ENCODE measurements around the gene PRCD.

Gene PRCD

DNA sequence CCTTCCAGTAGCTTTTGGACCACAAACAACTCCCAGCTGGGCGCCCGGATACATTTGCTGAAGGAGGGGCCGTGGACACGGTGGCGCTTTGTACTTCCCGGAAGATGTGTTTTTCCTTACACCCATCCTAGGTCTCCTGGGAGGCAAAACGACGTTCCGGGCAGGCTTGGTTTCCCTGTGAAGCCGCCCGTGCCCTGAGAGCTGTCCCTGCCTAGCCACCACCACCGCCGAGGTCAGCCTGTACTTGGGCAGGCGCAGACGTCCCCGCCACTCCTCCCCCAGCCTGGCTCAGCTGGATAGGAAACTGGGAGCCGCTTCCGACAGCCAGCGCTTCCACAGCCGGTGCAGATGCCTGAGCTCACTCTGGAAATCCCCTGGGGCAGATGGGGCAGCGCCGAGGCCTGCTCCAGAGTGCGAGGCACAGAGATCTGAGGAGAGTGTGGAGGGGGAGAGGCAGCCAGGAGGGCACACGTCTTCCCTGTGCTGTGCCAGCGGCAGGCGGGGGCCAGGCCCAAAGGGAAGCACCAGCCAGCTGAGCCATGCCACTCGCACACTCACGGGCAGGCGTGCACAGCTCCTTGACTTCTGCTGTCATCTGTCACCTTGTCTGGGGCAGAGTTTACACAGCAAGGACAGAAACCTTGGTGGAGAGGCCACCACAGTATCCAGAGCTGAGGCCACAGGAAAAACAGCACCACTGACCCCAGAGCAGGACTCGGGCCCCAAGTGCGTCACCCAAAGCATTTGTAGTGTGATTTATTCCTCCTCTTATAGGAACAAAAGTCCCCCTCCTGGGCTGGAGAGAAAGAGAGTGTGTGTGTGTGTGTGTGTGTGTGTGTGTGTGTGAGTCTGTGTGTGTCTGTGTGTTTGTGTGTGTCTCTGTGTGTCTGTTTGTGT is 41.6 kb upstream of the PRCD start:
- Histone ChIP-seq H3K27ac (ENCODE audit: insufficient read depth, low read length, poor library complexity, severe bottlenecking) (no peak overlapping the region), H3K4me1 (ENCODE audit: control insufficient read depth, insufficient read depth, low read length, poor library complexity, severe bottlenecking) (peaks cover 39% of the 10 kb centered on the region)

DNA sequence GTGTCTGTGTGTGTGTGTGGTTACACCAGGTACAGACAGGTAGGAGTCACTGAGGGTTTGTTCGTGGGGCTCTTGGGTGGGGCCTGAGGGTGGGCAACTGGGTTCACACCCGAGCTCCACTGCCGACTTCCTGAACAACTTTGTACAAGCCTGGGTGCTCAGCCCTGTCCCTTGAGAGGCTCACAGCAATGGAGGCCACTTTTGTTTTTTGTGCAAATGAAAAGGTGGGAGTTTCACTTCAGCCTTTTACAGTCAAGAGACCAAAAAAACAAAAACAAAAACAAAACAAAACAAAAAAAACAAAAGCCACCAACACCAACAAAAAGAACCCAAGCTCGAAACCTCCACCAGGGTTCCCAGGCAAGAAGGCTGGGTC is 41.0 kb upstream of the PRCD start:
- Histone ChIP-seq H3K27me3 (replicated peaks; ENCODE audit: control insufficient read depth, insufficient read depth, low read length, poor library complexity, severe bottlenecking) (no peaks in the 10 kb centered on the region), H3K36me3 (ENCODE audit: control insufficient read depth, insufficient read depth, low read length) (no peaks in the 10 kb centered on the region), H3K4me1 (ENCODE audit: control insufficient read depth, insufficient read depth, low read length, poor library complexity, severe bottlenecking) (peaks cover 32% of the 10 kb centered on the region), H3K4me3 (ENCODE audit: insufficient read depth, low read depth, low read length, poor library complexity, severe bottlenecking) (no peak overlapping the region), H3K9me3 (ENCODE audit: control insufficient read depth, low read length) (no peaks in the 10 kb centered on the region), H3K27ac (ENCODE audit: insufficient read depth, low read length, poor library complexity, severe bottlenecking) (no peak overlapping the region)
- DNase-seq = no peak

More for the DNA sequence above, 41.6 kb upstream of the PRCD start:
- Histone ChIP-seq H3K27me3 (replicated peaks; ENCODE audit: control insufficient read depth, insufficient read depth, low read length, poor library complexity, severe bottlenecking) (no peaks in the 10 kb centered on the region), H3K36me3 (ENCODE audit: control insufficient read depth, insufficient read depth, low read length) (no peaks in the 10 kb centered on the region), H3K9me3 (ENCODE audit: control insufficient read depth, low read length) (no peaks in the 10 kb centered on the region), H3K4me3 (ENCODE audit: insufficient read depth, low read depth, low read length, poor library complexity, severe bottlenecking) (no peak overlapping the region)
- DNase-seq = no peak

DNA sequence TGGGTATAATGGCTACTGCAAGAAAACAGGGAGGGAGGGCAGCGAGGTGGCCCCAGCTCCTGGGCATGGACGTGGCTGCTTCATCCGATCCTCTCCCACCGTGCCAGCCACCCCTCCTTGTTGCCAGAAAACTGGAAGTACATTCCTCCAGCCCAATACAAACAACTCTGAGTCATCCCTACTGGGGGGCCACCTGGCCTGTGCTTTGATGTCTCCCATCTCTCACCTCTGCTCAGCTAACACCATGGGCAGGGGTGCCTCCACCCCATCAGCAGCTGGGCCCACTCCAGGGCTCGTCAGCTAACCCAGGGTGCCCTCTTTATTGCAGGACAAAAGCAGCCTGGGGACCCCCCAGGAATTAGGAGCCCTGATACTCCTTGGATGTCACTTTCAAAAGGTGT is 40.6 kb upstream of the PRCD start:
- no peaks in the 10 kb centered on the region for H3K27me3 ChIP-seq (replicated peaks; ENCODE audit: control insufficient read depth, insufficient read depth, low read length, poor library complexity, severe bottlenecking)
- H3K4me3 ChIP-seq (ENCODE audit: insufficient read depth, low read depth, low read length, poor library complexity, severe bottlenecking) = no peak overlapping the region
- no peaks in the 10 kb centered on the region for H3K9me3 ChIP-seq (ENCODE audit: control insufficient read depth, low read length)
- H3K4me1 ChIP-seq (ENCODE audit: control insufficient read depth, insufficient read depth, low read length, poor library complexity, severe bottlenecking) = peaks cover 28% of the 10 kb centered on the region
- H3K27ac ChIP-seq (ENCODE audit: insufficient read depth, low read length, poor library complexity, severe bottlenecking) = no peak overlapping the region
- DNase-seq = no peak
- no peaks in the 10 kb centered on the region for H3K36me3 ChIP-seq (ENCODE audit: control insufficient read depth, insufficient read depth, low read length)

DNA sequence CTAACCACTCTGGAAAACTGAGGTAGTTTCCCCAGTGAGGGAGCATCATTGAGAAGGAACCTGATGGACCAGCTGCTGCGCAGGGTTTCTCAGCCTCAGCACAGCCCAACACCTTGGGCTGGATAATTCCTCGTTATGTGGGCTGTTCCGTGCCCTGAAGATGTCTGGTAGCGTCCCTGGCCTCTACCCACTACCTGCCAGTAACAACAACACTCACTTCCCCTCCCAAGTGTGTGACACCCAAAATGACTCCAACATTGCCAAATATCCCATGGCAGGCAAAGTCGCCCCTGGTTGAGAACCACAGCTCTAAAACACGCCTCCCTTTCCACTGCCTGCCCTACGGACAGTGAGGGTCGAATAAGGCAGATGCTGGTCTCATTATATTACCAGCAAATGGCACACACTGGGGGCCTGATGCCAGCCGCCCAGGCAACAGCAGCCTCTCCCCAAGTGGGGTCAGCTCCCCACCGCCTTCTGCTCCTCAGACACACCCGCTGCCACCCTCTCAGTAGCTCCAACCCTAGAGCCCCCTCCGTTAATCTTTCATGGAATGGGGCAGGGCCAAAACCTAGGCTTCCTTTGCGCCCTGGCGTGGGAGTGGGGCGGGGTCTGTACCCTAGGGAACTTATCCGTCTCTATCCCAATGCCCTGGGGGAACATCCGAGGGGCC is 39.6 kb upstream of the PRCD start:
- DNase-seq = no peak
- Histone ChIP-seq H3K27ac (ENCODE audit: insufficient read depth, low read length, poor library complexity, severe bottlenecking) (peak overlapping the region; percentile 66), H3K36me3 (ENCODE audit: control insufficient read depth, insufficient read depth, low read length) (no peaks in the 10 kb centered on the region), H3K4me1 (ENCODE audit: control insufficient read depth, insufficient read depth, low read length, poor library complexity, severe bottlenecking) (peaks cover 26% of the 10 kb centered on the region), H3K4me3 (ENCODE audit: insufficient read depth, low read depth, low read length, poor library complexity, severe bottlenecking) (peak overlapping the region; percentile 69), H3K9me3 (ENCODE audit: control insufficient read depth, low read length) (no peaks in the 10 kb centered on the region), H3K27me3 (replicated peaks; ENCODE audit: control insufficient read depth, insufficient read depth, low read length, poor library complexity, severe bottlenecking) (no peaks in the 10 kb centered on the region)

DNA sequence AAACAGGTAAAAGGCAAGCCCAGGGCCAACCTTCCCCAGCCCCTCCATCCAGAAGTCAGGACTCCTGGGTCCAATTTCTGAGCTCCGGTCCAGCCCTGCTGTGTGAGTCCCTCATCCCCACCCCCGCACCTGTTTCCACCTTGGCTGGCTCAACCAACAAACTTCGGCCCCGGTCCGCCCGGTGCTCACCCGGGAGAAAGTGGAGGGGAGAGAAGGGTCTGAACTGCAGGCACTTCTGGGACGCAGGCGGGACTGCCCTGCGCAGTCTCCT is 39.2 kb upstream of the PRCD start:
- H3K4me1 ChIP-seq (ENCODE audit: control insufficient read depth, insufficient read depth, low read length, poor library complexity, severe bottlenecking) = peaks cover 26% of the 10 kb centered on the region
- H3K4me3 ChIP-seq (ENCODE audit: insufficient read depth, low read depth, low read length, poor library complexity, severe bottlenecking) = peak overlapping the region; percentile 69
- peak overlapping the region; percentile 66 for H3K27ac ChIP-seq (ENCODE audit: insufficient read depth, low read length, poor library complexity, severe bottlenecking)

DNA sequence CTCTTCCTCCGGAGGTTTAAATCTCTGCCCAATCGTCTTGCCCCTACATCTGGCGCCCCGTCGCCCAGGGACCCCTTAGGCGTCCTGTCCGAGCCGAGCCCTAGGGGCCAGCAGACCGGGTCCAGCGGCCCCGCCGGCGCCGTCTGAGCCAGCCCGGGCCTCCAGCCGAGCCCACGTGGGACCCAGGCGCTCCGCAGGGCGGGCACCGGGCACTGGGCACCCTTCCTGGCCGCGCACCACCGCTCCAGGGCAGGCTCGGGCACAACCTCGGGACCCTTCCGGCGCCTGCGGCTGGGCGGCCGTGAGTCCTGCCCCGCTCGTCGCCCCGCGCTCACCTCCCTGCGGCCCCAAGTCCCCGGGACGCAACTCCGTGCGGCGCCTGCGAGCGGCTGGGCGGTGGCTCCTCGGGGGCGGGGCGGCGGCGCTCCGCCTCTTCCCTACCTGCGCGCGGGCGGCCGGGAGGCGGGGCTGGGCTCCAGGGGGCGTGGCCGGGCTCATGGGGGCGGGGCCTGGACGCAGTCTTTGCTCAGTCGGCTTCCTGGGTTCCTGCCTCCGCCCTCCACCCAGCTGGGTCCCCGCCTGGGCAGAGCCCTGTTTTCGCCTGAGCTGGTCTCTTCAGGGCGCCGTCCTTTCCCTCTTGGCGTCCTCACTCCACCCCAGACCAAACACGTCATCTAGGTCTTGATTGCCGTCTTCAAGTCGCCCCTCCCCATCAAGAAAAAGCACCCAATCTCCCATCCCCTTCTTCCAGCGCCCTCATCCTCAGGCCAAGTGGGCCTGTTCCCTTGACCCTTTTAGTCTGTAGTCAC is 38.6 kb upstream of the PRCD start, which contains the start of gene RHBDF2:
Gene RHBDF2 (minus strand): TSS at position 406 of the 809 bp plus-strand sequence. CDS start 19,899 bp downstream, outside the sequence.
- Histone ChIP-seq H3K4me1 (ENCODE audit: control insufficient read depth, insufficient read depth, low read length, poor library complexity, severe bottlenecking) (peaks cover 26% of the 10 kb centered on the region), H3K9me3 (ENCODE audit: control insufficient read depth, low read length) (no peaks in the 10 kb centered on the region), H3K4me3 (ENCODE audit: insufficient read depth, low read depth, low read length, poor library complexity, severe bottlenecking) (peak within 1 kb of the TSS; percentile 69), H3K27ac (ENCODE audit: insufficient read depth, low read length, poor library complexity, severe bottlenecking) (peak within 1 kb of the TSS; percentile 66), H3K27me3 (replicated peaks; ENCODE audit: control insufficient read depth, insufficient read depth, low read length, poor library complexity, severe bottlenecking) (no peaks in the 10 kb centered on the region), H3K36me3 (ENCODE audit: control insufficient read depth, insufficient read depth, low read length) (no peaks in the 10 kb centered on the region)
- peak; percentile 90 to 95 (median 92) for DNase-seq

More for the DNA sequence above, 39.2 kb upstream of the PRCD start:
- no peaks in the 10 kb centered on the region for H3K36me3 ChIP-seq (ENCODE audit: control insufficient read depth, insufficient read depth, low read length)
- no peaks in the 10 kb centered on the region for H3K9me3 ChIP-seq (ENCODE audit: control insufficient read depth, low read length)
- H3K27me3 ChIP-seq (replicated peaks; ENCODE audit: control insufficient read depth, insufficient read depth, low read length, poor library complexity, severe bottlenecking) = no peaks in the 10 kb centered on the region
- no peak for DNase-seq

DNA sequence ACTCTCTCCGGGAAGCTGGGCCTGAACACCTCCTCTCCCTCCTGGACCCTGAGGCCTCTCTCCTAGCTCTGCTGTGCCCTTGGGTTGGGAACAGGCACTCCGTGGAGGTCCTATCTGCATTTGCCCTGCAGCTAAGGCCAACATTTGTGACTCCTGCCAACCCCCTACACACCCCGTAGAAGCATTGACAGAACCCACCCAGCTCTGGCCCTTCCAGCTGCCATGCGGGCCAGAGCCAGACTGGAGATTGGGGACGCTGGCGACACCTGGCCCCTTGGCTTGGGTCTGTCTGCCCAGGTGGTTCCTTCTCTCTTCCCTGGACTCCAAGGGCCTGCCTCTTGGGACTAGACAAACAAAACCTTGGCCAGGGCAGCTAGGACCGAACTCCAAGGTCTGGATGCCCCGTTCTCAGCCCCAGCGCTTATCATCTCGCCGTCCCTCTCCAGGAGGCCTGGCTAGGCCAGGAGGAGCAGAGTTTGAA is 38.0 kb upstream of the PRCD start:
- no peaks in the 10 kb centered on the region for H3K9me3 ChIP-seq (ENCODE audit: control insufficient read depth, low read length)
- H3K4me3 ChIP-seq (ENCODE audit: insufficient read depth, low read depth, low read length, poor library complexity, severe bottlenecking) = peak overlapping the region; percentile 31
- no peaks in the 10 kb centered on the region for H3K36me3 ChIP-seq (ENCODE audit: control insufficient read depth, insufficient read depth, low read length)
- H3K27me3 ChIP-seq (replicated peaks; ENCODE audit: control insufficient read depth, insufficient read depth, low read length, poor library complexity, severe bottlenecking) = no peaks in the 10 kb centered on the region
- H3K27ac ChIP-seq (ENCODE audit: insufficient read depth, low read length, poor library complexity, severe bottlenecking) = peak overlapping the region; percentile 66
- DNase-seq = no peak
- H3K4me1 ChIP-seq (ENCODE audit: control insufficient read depth, insufficient read depth, low read length, poor library complexity, severe bottlenecking) = peaks cover 30% of the 10 kb centered on the region

DNA sequence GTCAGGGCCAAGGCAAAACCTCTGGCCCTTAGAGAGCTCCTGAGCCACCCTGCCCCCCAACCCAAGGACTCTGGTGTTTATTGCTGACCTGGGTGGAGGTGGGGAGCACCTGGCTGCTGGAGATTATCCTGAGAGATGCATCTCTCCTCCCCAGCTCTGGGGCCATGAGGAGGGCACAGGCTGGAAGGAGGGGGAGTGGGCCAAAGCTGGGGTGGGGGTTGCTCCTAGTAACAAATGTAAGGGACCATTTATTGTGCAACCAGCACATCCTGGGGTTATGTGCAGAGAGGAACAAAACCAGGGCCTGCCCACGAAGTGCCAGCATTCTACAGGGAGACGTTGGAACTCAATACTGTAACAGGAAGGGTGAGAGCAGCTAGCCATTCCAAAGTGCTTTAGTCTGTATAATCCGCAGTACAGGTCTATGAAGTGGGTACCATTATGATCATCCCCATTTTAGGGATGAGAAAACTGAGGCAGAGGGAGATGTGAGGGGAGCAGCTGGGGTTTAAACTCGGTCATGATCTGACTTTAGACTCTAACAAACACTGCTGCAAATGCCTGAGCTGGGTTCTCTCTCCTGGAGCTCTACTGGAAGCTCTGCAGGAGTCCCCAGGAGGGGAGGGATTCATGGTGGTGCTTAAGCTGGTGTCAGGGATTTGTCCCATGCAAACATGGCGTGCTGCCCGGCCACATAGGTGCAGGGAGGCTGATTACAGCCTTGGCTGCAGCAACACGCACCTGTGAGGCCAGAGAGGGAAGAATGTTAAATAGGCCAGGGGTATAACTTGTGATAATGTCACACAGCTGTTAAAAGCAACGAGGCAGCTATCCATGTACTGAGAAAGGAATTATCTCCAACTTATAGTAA is 37.3 kb upstream of the PRCD start:
- DNase-seq = no peak
- Histone ChIP-seq H3K4me3 (ENCODE audit: insufficient read depth, low read depth, low read length, poor library complexity, severe bottlenecking) (no peak overlapping the region), H3K27ac (ENCODE audit: insufficient read depth, low read length, poor library complexity, severe bottlenecking) (no peak overlapping the region), H3K9me3 (ENCODE audit: control insufficient read depth, low read length) (no peaks in the 10 kb centered on the region), H3K27me3 (replicated peaks; ENCODE audit: control insufficient read depth, insufficient read depth, low read length, poor library complexity, severe bottlenecking) (no peaks in the 10 kb centered on the region), H3K4me1 (ENCODE audit: control insufficient read depth, insufficient read depth, low read length, poor library complexity, severe bottlenecking) (peaks cover 30% of the 10 kb centered on the region), H3K36me3 (ENCODE audit: control insufficient read depth, insufficient read depth, low read length) (no peaks in the 10 kb centered on the region)

DNA sequence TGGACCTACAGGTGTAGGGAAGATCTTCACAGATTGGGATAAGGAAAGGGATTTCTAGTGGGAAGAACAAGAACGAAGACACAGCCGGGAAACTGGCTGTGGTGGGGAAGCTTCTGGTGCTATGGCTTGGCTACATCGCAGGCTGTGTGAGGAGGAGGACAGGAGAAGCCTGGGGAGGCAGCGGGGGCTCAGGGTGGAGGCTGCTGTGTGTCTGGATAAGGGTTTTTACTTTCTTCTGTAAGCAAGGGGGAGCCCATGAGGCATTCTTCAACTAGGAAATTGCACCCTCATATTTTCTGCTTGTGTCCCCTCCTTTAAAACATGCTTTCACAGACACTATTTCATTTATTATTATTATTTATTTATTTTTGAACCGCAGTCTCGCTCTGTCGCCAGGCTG is 35.7 kb upstream of the PRCD start:
- Histone ChIP-seq H3K4me3 (ENCODE audit: insufficient read depth, low read depth, low read length, poor library complexity, severe bottlenecking) (no peak overlapping the region), H3K9me3 (ENCODE audit: control insufficient read depth, low read length) (no peaks in the 10 kb centered on the region), H3K36me3 (ENCODE audit: control insufficient read depth, insufficient read depth, low read length) (no peaks in the 10 kb centered on the region), H3K4me1 (ENCODE audit: control insufficient read depth, insufficient read depth, low read length, poor library complexity, severe bottlenecking) (peaks cover 28% of the 10 kb centered on the region), H3K27ac (ENCODE audit: insufficient read depth, low read length, poor library complexity, severe bottlenecking) (no peak overlapping the region), H3K27me3 (replicated peaks; ENCODE audit: control insufficient read depth, insufficient read depth, low read length, poor library complexity, severe bottlenecking) (no peaks in the 10 kb centered on the region)
- DNase-seq = no peak

Data from effector memory CD4-positive, alpha-beta T cell (primary cell).